ENCODE results near the gene A4GALT. TPM values are rescaled to one million over a fixed set of nuclear protein-coding genes. Genes with fewer than 3 reads are reported as not detected.

The A4GALT gene
- total and polyA plus RNA-seq, 2 experiments from 2014 or later = 7.0 to 16.2 TPM

DNA sequence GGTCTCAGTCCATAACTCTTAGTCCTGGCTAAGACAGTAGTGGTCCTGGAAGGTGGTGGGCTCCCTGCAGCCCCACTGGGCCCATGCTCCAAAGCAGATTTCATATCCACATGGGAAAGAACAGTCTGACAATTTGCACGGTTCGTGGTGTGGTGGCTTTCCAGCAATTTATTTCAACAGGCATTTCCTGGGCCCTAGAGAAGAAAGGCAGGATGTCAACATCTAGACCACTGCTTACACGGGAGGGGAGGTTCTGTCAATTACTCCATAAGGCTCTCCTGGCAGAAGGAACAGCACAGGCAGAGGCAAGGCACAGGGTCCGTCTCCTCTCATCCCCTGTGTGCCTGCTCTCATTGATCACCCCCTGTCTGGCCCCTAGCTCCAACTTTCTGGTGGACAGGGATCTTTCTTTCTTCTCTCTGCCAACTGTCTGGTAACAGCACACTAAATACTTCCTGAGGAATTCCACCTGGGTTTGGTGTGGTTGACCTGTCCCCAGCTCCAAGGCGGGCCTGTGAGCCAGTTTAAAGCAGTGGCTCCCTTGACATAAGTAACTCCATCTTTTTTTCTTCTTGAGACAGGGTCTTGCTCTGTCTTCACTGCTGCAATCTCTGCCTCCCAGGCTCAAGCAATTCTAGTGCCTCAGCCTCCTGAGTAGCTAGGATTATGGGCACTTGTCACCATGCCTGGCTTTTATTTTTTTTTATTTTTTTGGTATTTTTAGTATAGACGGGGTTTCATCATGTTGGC is 5.1 kb upstream of the A4GALT start (continued):
- TF ChIP-seq, protein P1, sequence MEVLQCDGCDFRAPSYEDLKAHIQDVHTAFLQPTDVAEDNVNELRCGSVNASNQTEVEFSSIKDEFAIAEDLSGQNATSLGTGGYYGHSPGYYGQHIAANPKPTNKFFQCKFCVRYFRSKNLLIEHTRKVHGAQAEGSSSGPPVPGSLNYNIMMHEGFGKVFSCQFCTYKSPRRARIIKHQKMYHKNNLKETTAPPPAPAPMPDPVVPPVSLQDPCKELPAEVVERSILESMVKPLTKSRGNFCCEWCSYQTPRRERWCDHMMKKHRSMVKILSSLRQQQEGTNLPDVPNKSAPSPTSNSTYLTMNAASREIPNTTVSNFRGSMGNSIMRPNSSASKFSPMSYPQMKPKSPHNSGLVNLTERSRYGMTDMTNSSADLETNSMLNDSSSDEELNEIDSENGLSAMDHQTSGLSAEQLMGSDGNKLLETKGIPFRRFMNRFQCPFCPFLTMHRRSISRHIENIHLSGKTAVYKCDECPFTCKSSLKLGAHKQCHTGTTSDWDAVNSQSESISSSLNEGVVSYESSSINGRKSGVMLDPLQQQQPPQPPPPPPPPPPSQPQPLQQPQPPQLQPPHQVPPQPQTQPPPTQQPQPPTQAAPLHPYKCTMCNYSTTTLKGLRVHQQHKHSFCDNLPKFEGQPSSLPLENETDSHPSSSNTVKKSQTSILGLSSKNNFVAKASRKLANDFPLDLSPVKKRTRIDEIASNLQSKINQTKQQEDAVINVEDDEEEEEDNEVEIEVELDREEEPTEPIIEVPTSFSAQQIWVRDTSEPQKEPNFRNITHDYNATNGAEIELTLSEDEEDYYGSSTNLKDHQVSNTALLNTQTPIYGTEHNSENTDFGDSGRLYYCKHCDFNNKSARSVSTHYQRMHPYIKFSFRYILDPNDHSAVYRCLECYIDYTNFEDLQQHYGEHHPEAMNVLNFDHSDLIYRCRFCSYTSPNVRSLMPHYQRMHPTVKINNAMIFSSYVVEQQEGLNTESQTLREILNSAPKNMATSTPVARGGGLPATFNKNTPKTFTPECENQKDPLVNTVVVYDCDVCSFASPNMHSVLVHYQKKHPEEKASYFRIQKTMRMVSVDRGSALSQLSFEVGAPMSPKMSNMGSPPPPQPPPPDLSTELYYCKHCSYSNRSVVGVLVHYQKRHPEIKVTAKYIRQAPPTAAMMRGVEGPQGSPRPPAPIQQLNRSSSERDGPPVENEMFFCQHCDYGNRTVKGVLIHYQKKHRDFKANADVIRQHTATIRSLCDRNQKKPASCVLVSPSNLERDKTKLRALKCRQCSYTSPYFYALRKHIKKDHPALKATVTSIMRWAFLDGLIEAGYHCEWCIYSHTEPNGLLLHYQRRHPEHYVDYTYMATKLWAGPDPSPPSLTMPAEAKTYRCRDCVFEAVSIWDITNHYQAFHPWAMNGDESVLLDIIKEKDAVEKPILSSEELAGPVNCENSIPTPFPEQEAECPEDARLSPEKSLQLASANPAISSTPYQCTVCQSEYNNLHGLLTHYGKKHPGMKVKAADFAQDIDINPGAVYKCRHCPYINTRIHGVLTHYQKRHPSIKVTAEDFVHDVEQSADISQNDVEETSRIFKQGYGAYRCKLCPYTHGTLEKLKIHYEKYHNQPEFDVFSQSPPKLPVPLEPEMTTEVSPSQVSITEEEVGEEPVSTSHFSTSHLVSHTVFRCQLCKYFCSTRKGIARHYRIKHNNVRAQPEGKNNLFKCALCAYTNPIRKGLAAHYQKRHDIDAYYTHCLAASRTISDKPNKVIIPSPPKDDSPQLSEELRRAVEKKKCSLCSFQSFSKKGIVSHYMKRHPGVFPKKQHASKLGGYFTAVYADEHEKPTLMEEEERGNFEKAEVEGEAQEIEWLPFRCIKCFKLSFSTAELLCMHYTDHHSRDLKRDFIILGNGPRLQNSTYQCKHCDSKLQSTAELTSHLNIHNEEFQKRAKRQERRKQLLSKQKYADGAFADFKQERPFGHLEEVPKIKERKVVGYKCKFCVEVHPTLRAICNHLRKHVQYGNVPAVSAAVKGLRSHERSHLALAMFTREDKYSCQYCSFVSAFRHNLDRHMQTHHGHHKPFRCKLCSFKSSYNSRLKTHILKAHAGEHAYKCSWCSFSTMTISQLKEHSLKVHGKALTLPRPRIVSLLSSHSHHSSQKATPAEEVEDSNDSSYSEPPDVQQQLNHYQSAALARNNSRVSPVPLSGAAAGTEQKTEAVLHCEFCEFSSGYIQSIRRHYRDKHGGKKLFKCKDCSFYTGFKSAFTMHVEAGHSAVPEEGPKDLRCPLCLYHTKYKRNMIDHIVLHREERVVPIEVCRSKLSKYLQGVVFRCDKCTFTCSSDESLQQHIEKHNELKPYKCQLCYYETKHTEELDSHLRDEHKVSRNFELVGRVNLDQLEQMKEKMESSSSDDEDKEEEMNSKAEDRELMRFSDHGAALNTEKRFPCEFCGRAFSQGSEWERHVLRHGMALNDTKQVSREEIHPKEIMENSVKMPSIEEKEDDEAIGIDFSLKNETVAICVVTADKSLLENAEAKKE (CRISPR knock-in tag; IDR thresholded peaks at IDR 0.05) = no peak
- TF ChIP-seq, protein P2, sequence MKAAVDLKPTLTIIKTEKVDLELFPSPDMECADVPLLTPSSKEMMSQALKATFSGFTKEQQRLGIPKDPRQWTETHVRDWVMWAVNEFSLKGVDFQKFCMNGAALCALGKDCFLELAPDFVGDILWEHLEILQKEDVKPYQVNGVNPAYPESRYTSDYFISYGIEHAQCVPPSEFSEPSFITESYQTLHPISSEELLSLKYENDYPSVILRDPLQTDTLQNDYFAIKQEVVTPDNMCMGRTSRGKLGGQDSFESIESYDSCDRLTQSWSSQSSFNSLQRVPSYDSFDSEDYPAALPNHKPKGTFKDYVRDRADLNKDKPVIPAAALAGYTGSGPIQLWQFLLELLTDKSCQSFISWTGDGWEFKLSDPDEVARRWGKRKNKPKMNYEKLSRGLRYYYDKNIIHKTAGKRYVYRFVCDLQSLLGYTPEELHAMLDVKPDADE (IDR thresholded peaks at IDR 0.05) = no peak

DNA sequence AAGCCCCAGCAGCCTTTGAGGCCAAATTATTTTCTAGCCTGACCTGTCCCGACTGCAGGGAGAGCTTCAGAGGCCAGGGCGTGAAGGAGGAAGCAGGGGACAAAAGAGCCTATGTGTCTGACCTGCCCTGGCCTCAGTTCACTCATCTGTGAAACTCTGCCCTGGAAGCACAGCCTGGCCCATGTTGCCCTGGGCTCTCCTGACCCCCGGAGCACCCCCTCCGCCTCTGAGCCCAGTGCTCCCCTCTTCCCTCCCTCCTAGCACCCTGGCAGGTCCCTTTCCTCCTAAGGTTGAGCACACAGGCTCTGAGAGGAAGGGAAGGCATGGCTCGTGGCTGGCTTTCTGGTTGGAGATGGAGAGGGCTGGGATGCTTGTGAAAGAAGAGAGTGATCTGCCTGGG is 3.4 kb upstream of the A4GALT start:
- H3K4me1 ChIP-seq (ENCODE audit: insufficient read depth) = peaks cover 6% of the 10 kb centered on the region
- H3K36me3 Mint-ChIP-seq (ENCODE audit: low read depth) = no peaks in the 10 kb centered on the region; the same call in 2 of the 3 replicates
- H3K4me1 Mint-ChIP-seq = peaks cover 19% of the 10 kb centered on the region
- no peak for DNase-seq (ENCODE audit: low spot score)
- H3K4me3 ChIP-seq = no peak overlapping the region
- peaks cover 3% of the 10 kb centered on the region; the same call in 1 of the 2 replicates for H3F3A ChIP-seq (replicated peaks; ENCODE audit: low read depth)
- H3K79me2 ChIP-seq (replicated peaks; ENCODE audit: insufficient read depth) = no peaks in the 10 kb centered on the region
- H2AFZ ChIP-seq = no peak overlapping the region
- H4K20me1 ChIP-seq (replicated peaks; ENCODE audit: insufficient read depth) = no peaks in the 10 kb centered on the region; the same call in 1 of the 2 replicates
- H3K27ac ChIP-seq (ENCODE audit: low read depth) = no peak overlapping the region
- H3K27me3 ChIP-seq (ENCODE audit: insufficient read depth) = peaks cover 18% of the 10 kb centered on the region
- no peak for ATAC-seq
- H3K4me2 ChIP-seq = no peak overlapping the region
- peaks cover 34% of the 10 kb centered on the region for H3K27me3 Mint-ChIP-seq (ENCODE audit: insufficient read depth, low read depth, poor library complexity)
- no peaks in the 10 kb centered on the region for H3K9me3 Mint-ChIP-seq
- H3K4me3 Mint-ChIP-seq = no peak overlapping the region
- no peaks in the 10 kb centered on the region for H3K9me2 ChIP-seq (ENCODE audit: insufficient read depth)
- H3K36me3 ChIP-seq (ENCODE audit: insufficient read depth) = no peaks in the 10 kb centered on the region
- no peak overlapping the region for H3K27ac Mint-ChIP-seq
- TF ChIP-seq, protein P3, sequence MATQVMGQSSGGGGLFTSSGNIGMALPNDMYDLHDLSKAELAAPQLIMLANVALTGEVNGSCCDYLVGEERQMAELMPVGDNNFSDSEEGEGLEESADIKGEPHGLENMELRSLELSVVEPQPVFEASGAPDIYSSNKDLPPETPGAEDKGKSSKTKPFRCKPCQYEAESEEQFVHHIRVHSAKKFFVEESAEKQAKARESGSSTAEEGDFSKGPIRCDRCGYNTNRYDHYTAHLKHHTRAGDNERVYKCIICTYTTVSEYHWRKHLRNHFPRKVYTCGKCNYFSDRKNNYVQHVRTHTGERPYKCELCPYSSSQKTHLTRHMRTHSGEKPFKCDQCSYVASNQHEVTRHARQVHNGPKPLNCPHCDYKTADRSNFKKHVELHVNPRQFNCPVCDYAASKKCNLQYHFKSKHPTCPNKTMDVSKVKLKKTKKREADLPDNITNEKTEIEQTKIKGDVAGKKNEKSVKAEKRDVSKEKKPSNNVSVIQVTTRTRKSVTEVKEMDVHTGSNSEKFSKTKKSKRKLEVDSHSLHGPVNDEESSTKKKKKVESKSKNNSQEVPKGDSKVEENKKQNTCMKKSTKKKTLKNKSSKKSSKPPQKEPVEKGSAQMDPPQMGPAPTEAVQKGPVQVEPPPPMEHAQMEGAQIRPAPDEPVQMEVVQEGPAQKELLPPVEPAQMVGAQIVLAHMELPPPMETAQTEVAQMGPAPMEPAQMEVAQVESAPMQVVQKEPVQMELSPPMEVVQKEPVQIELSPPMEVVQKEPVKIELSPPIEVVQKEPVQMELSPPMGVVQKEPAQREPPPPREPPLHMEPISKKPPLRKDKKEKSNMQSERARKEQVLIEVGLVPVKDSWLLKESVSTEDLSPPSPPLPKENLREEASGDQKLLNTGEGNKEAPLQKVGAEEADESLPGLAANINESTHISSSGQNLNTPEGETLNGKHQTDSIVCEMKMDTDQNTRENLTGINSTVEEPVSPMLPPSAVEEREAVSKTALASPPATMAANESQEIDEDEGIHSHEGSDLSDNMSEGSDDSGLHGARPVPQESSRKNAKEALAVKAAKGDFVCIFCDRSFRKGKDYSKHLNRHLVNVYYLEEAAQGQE (IDR thresholded peaks at IDR 0.05; ENCODE audit: unreplicated experiment) = no peak
- TF ChIP-seq JUNB (IDR thresholded peaks at IDR 0.05; ENCODE audit: unreplicated experiment) = no peak
- TF ChIP-seq, protein P4, sequence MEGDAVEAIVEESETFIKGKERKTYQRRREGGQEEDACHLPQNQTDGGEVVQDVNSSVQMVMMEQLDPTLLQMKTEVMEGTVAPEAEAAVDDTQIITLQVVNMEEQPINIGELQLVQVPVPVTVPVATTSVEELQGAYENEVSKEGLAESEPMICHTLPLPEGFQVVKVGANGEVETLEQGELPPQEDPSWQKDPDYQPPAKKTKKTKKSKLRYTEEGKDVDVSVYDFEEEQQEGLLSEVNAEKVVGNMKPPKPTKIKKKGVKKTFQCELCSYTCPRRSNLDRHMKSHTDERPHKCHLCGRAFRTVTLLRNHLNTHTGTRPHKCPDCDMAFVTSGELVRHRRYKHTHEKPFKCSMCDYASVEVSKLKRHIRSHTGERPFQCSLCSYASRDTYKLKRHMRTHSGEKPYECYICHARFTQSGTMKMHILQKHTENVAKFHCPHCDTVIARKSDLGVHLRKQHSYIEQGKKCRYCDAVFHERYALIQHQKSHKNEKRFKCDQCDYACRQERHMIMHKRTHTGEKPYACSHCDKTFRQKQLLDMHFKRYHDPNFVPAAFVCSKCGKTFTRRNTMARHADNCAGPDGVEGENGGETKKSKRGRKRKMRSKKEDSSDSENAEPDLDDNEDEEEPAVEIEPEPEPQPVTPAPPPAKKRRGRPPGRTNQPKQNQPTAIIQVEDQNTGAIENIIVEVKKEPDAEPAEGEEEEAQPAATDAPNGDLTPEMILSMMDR (conservative IDR thresholded peaks at IDR 0.05; ENCODE audit: low read depth in 2 of 2) = no peak
